Mesothelial cell of epicardium (in vitro differentiated cells): Measurements from ENCODE around the gene FUNDC2. TPM values are rescaled to one million over a fixed set of nuclear protein-coding genes. Genes with fewer than 3 reads are reported as not detected.
A peak's percentile ranks its signal among the peaks of the same experiment; 100 is the strongest.

Experiments used
- DNase-seq, 2 experiments: peaks; one replicate each; pipeline ENCODE4 v3.0.0; 2021; ENCODE audit warnings: low spot score in 2 of 2; ENCODE audit not compliant: unreplicated experiment in 2 of 2
- H3K27ac Mint-ChIP-seq: 2 replicates; pipeline ENCODE4 v1.8.0; 2021; ENCODE audit warnings: mixed read lengths
- H3K27me3 Mint-ChIP-seq: 2 replicates; pipeline ENCODE4 v1.8.0; 2021; ENCODE audit warnings: low read depth, mixed read lengths
- H3K36me3 Mint-ChIP-seq: 2 replicates; pipeline ENCODE4 v1.8.0; 2021; ENCODE audit warnings: mixed read lengths
- H3K4me1 Mint-ChIP-seq: 2 replicates; pipeline ENCODE4 v1.8.0; 2021; ENCODE audit warnings: mixed read lengths
- H3K4me3 Mint-ChIP-seq: 2 replicates; pipeline ENCODE4 v1.8.0; 2021; ENCODE audit warnings: mild to moderate bottlenecking, moderate library complexity, mixed read lengths
- H3K9me3 Mint-ChIP-seq: 2 replicates; pipeline ENCODE4 v1.8.0; 2021; ENCODE audit warnings: mixed read lengths
- CTCF ChIP-seq: fragments of 200-600 bp; sonication (generic); IDR thresholded peaks from one replicate; pipeline ENCODE4 v1.5.0; 2021; ENCODE audit warnings: antibody characterized with exemption; ENCODE audit not compliant: unreplicated experiment
- total RNA-seq: library from RNA; stranded (reverse); gene quantifications from 3 replicates; pipeline ENCODE4 v1.2.1, GENCODE V29; 2021

FUNDC2 gene
- total RNA-seq, 1 donor from 2014 or later, result 57.9 TPM

GRCh38 chrX:155065035-155065734, 38.5 kb downstream of the FUNDC2 start:
- H3K9me3 Mint-ChIP-seq, result peaks cover 4% of the 10 kb centered on the region
- H3K27me3 Mint-ChIP-seq, result no peaks in the 10 kb centered on the region
- H3K4me1 Mint-ChIP-seq, result peaks cover 7% of the 10 kb centered on the region
- H3K36me3 Mint-ChIP-seq, result peaks cover 4% of the 10 kb centered on the region
- H3K4me3 Mint-ChIP-seq, result no peak overlapping the region
- DNase-seq, result no peak
- TF ChIP-seq CTCF, result no peak
- H3K27ac Mint-ChIP-seq, result peak overlapping the region; percentile 35

GRCh38 chrX:155068165-155068564, 41.5 kb downstream of the FUNDC2 start:
- no peak for DNase-seq
- Mint-ChIP-seq H3K9me3 (peaks cover 5% of the 10 kb centered on the region), H3K27me3 (no peaks in the 10 kb centered on the region), H3K4me3 (no peak overlapping the region), H3K36me3 (peaks cover 3% of the 10 kb centered on the region), H3K4me1 (peaks cover 17% of the 10 kb centered on the region), H3K27ac (no peak overlapping the region)
- TF ChIP-seq CTCF, result no peak

GRCh38 chrX:155069414-155069813, 42.8 kb downstream of the FUNDC2 start:
- Mint-ChIP-seq H3K27me3 (no peaks in the 10 kb centered on the region), H3K4me3 (peak overlapping the region; percentile 76), H3K4me1 (peaks cover 18% of the 10 kb centered on the region), H3K9me3 (peaks cover 15% of the 10 kb centered on the region), H3K36me3 (peaks cover 8% of the 10 kb centered on the region), H3K27ac (no peak overlapping the region)
- TF ChIP-seq CTCF, result no peak
- no peak for DNase-seq

- Mint-ChIP-seq H3K27ac (peak overlapping the region; percentile 65), H3K27me3 (no peaks in the 10 kb centered on the region), H3K9me3 (peaks cover 17% of the 10 kb centered on the region), H3K36me3 (peaks cover 8% of the 10 kb centered on the region), H3K4me1 (peaks cover 18% of the 10 kb centered on the region), H3K4me3 (peak overlapping the region; percentile 76)
- DNase-seq, result no peak
- no peak for TF ChIP-seq CTCF
Observed at GRCh38 chrX:155070038-155070437, 43.4 kb downstream of the FUNDC2 start.

- H3K4me1 Mint-ChIP-seq, result peaks cover 18% of the 10 kb centered on the region
- H3K27me3 Mint-ChIP-seq, result no peaks in the 10 kb centered on the region
- H3K27ac Mint-ChIP-seq, result peak overlapping the region; percentile 73
- DNase-seq, result no peak
- H3K9me3 Mint-ChIP-seq, result peaks cover 22% of the 10 kb centered on the region
- peaks cover 11% of the 10 kb centered on the region for H3K36me3 Mint-ChIP-seq
- TF ChIP-seq CTCF, result no peak
- H3K4me3 Mint-ChIP-seq, result peak overlapping the region; percentile 76
Observed at GRCh38 chrX:155070663-155070974, 44.0 kb downstream of the FUNDC2 start.
